ENCODE results near the gene CARS2. TPM values are rescaled to one million over a fixed set of nuclear protein-coding genes. Genes with fewer than 3 reads are reported as not detected.

CARS2 gene
- total and polyA plus RNA-seq, 3 donors from 2014 or later = 60.4 to 116 (median 100) TPM

GRCh38 chr13:110626521-110626920 is 79.4 kb downstream of the CARS2 start:
- no peaks in the 10 kb centered on the region for H3K36me3 ChIP-seq (ENCODE audit: low read depth, missing control alignments)
- H3K27ac ChIP-seq = no peak overlapping the region
- no peaks in the 10 kb centered on the region for H3K9me3 ChIP-seq
- intact Hi-C loops (cut with DNase I; ENCODE audit: low total_unique reads) = no loop called here
- 59 to 71% methylated on average over 9 of the region's 9 CpGs for WGBS, 2 donors
- peaks cover 11% of the 10 kb centered on the region for H3K4me1 ChIP-seq
- no peaks in the 10 kb centered on the region for H3K27me3 ChIP-seq
- TF ChIP-seq POLR2A (IDR thresholded peaks at IDR 0.05) (no peak), CTCF (IDR thresholded peaks at IDR 0.05) (no peak)
- no peak for DNase-seq
- H3K4me3 ChIP-seq = no peak overlapping the region

GRCh38 chr13:110625771-110626321 is 80.1 kb downstream of the CARS2 start:
- DNase-seq = no peak
- Histone ChIP-seq H3K9me3 (no peaks in the 10 kb centered on the region), H3K4me1 (peaks cover 7% of the 10 kb centered on the region), H3K36me3 (ENCODE audit: low read depth, missing control alignments) (no peaks in the 10 kb centered on the region), H3K27me3 (no peaks in the 10 kb centered on the region), H3K27ac (no peak overlapping the region), H3K4me3 (no peak overlapping the region)
- intact Hi-C loops (cut with DNase I; ENCODE audit: low total_unique reads) = no loop called here
- TF ChIP-seq POLR2A (IDR thresholded peaks at IDR 0.05) (no peak), CTCF (IDR thresholded peaks at IDR 0.05) (no peak)
- 60 to 72% methylated on average over 16 to 19 of the region's 19 CpGs for WGBS, 2 donors

GRCh38 chr13:110624766-110625756 is 80.9 kb downstream of the CARS2 start:
- no peak overlapping the region for H3K27ac ChIP-seq
- H3K9me3 ChIP-seq = no peaks in the 10 kb centered on the region
- no peaks in the 10 kb centered on the region for H3K36me3 ChIP-seq (ENCODE audit: low read depth, missing control alignments)
- 90 to 92% methylated on average over 32 to 40 of the region's 41 CpGs for WGBS, 2 donors
- intact Hi-C loops (cut with DNase I; ENCODE audit: low total_unique reads) = no loop called here
- TF ChIP-seq POLR2A (IDR thresholded peaks at IDR 0.05) = no peak
- TF ChIP-seq CTCF (IDR thresholded peaks at IDR 0.05) = no peak
- H3K4me3 ChIP-seq = no peak overlapping the region
- H3K27me3 ChIP-seq = no peaks in the 10 kb centered on the region
- H3K4me1 ChIP-seq = peaks cover 9% of the 10 kb centered on the region
- no peak for DNase-seq

GRCh38 chr13:110620596-110620995 is 85.3 kb downstream of the CARS2 start:
- Histone ChIP-seq H3K4me1 (peaks cover 26% of the 10 kb centered on the region), H3K27ac (no peak overlapping the region), H3K9me3 (no peaks in the 10 kb centered on the region), H3K4me3 (no peak overlapping the region), H3K27me3 (no peaks in the 10 kb centered on the region), H3K36me3 (ENCODE audit: low read depth, missing control alignments) (no peaks in the 10 kb centered on the region)
- WGBS, 2 donors = 51 to 72% methylated on average over 2 of the region's 2 CpGs
- intact Hi-C loops (cut with DNase I; ENCODE audit: low total_unique reads) = no loop called here
- no peak for DNase-seq
- no peak for TF ChIP-seq POLR2A (IDR thresholded peaks at IDR 0.05)
- no peak for TF ChIP-seq CTCF (IDR thresholded peaks at IDR 0.05)

Measured in testis (tissue), 3 donors.